ENCODE data around the gene AMMECR1. TPM values are rescaled to one million over a fixed set of nuclear protein-coding genes. Genes with fewer than 3 reads are reported as not detected.
A peak's percentile ranks its signal among the peaks of the same experiment; 100 is the strongest.

AMMECR1 gene
- total RNA-seq, 1 experiment from 2014 or later = 23.0 TPM

DNA sequence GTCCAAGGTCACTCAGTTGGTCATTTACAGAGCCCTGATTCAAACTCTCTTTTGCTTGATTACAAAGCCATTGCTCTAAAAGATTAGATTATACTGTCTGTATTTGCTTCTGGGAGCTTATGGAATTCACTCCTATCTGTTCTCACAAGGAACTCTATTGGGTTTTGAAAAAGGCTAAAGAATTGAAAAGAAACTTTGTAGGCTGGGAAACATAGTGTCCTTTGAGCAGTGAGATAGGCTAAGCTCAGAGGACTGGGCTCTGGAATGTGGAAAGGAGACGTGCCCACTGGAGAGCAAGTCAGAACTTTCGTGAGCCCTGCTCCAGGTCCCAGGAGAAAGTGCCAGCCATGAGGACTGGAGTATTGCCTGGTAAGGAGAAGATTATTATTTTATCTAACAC lies 40.7 kb upstream of the AMMECR1 start, which contains the start of gene RTL9:
TSS of gene RTL9 (plus strand) at position 301 of the 400 bp plus-strand sequence. CDS start 91,770 bp downstream, outside the sequence.
- Histone ChIP-seq H3K4me1 (no peaks in the 10 kb centered on the region), H3K4me3 (ENCODE audit: low read depth, low read length) (no peak within 1 kb of the TSS), H3K27me3 (replicated peaks; ENCODE audit: control insufficient read depth, insufficient read depth, low read length) (no peaks in the 10 kb centered on the region), H3K36me3 (ENCODE audit: control insufficient read depth, insufficient read depth, low read length) (no peaks in the 10 kb centered on the region), H3K9me3 (no peaks in the 10 kb centered on the region)
- Mint-ChIP-seq H3K27me3 (ENCODE audit: insufficient read depth, unreplicated experiment) (no peaks in the 10 kb centered on the region), H3K36me3 (ENCODE audit: insufficient read depth, unreplicated experiment) (no peaks in the 10 kb centered on the region), H3K27ac (ENCODE audit: unreplicated experiment) (no peak within 1 kb of the TSS), H3K4me1 (ENCODE audit: low read depth, unreplicated experiment) (no peaks in the 10 kb centered on the region), H3K4me3 (ENCODE audit: unreplicated experiment) (no peak within 1 kb of the TSS), H3K9me3 (ENCODE audit: unreplicated experiment) (no peaks in the 10 kb centered on the region)
- intact Hi-C loops (cut with micrococcal nuclease; ENCODE audit: unreplicated experiment) = no loop called here
- ChIA-PET CTCF (no interaction called here), POLR2A (no interaction called here)
- no peak for DNase-seq
- TF ChIP-seq, protein P1, sequence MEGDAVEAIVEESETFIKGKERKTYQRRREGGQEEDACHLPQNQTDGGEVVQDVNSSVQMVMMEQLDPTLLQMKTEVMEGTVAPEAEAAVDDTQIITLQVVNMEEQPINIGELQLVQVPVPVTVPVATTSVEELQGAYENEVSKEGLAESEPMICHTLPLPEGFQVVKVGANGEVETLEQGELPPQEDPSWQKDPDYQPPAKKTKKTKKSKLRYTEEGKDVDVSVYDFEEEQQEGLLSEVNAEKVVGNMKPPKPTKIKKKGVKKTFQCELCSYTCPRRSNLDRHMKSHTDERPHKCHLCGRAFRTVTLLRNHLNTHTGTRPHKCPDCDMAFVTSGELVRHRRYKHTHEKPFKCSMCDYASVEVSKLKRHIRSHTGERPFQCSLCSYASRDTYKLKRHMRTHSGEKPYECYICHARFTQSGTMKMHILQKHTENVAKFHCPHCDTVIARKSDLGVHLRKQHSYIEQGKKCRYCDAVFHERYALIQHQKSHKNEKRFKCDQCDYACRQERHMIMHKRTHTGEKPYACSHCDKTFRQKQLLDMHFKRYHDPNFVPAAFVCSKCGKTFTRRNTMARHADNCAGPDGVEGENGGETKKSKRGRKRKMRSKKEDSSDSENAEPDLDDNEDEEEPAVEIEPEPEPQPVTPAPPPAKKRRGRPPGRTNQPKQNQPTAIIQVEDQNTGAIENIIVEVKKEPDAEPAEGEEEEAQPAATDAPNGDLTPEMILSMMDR (IDR thresholded peaks at IDR 0.05; ENCODE audit: insufficient read depth in 1 of 2, low read depth in 1 of 2, low read length in 1 of 2, severe bottlenecking in 1 of 2, unreplicated experiment in 1 of 2) = no peak
- no TSS peak for BruUV-seq (replicated peaks)

DNA sequence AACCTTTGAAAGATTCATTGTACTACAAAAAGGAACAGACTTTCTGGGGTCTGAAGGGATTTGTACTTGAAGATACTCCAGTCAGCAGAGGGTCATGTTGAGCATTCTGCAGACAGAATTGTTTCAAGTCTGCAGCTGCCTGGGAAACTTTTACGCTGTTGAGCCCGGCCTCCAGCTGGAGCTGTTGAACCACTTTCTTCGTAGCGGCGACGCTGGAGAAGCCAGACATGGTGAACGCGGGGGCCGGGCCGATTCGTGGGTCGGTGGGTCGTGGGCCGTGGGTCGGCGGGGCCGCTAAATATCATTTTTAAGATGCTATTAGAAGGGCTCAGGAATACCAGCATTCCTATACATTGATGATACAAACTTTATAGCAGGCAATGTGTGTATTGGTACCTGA lies 28.8 kb upstream of the AMMECR1 start:
- Mint-ChIP-seq H3K27ac (ENCODE audit: unreplicated experiment) (no peak overlapping the region), H3K36me3 (ENCODE audit: insufficient read depth, unreplicated experiment) (no peaks in the 10 kb centered on the region), H3K27me3 (ENCODE audit: insufficient read depth, unreplicated experiment) (no peaks in the 10 kb centered on the region), H3K4me3 (ENCODE audit: unreplicated experiment) (peak overlapping the region; percentile 29), H3K9me3 (ENCODE audit: unreplicated experiment) (no peaks in the 10 kb centered on the region), H3K4me1 (ENCODE audit: low read depth, unreplicated experiment) (no peaks in the 10 kb centered on the region)
- ChIA-PET CTCF (interaction anchor here (1.5 kb wide), 1 partner anchor 61 kb away, joined by 3 read pairs; no protein-coding TSS in a partner anchor), POLR2A (no interaction called here)
- H3K4me1 ChIP-seq = no peaks in the 10 kb centered on the region
- intact Hi-C loops (cut with micrococcal nuclease; ENCODE audit: unreplicated experiment) = loop anchor here (1.0 kb wide), 1 partner anchor 62 kb away; no protein-coding TSS in a partner anchor
- no TSS peak for BruUV-seq (replicated peaks)
- H3K9me3 ChIP-seq = no peaks in the 10 kb centered on the region
- no peak overlapping the region for H3K4me3 ChIP-seq (ENCODE audit: low read depth, low read length)
- no peaks in the 10 kb centered on the region for H3K27me3 ChIP-seq (replicated peaks; ENCODE audit: control insufficient read depth, insufficient read depth, low read length)
- H3K36me3 ChIP-seq (ENCODE audit: control insufficient read depth, insufficient read depth, low read length) = no peaks in the 10 kb centered on the region
- TF ChIP-seq, protein P1 (IDR thresholded peaks at IDR 0.05; ENCODE audit: insufficient read depth in 1 of 2, low read depth in 1 of 2, low read length in 1 of 2, severe bottlenecking in 1 of 2, unreplicated experiment in 1 of 2) = no peak
- peak; percentile 17 to 32 for DNase-seq

GRCh38 chrX:110341189-110342035 lies 23.5 kb upstream of the AMMECR1 start:
- no peak overlapping the region for H3K4me3 Mint-ChIP-seq (ENCODE audit: unreplicated experiment)
- H3K36me3 ChIP-seq (ENCODE audit: control insufficient read depth, insufficient read depth, low read length) = no peaks in the 10 kb centered on the region
- intact Hi-C loops (cut with micrococcal nuclease; ENCODE audit: unreplicated experiment) = no loop called here
- BruUV-seq (replicated peaks) = no TSS peak
- H3K36me3 Mint-ChIP-seq (ENCODE audit: insufficient read depth, unreplicated experiment) = no peaks in the 10 kb centered on the region
- H3K4me3 ChIP-seq (ENCODE audit: low read depth, low read length) = no peak overlapping the region
- ChIA-PET CTCF (no interaction called here), POLR2A (no interaction called here)
- H3K27ac Mint-ChIP-seq (ENCODE audit: unreplicated experiment) = no peak overlapping the region
- H3K27me3 ChIP-seq (replicated peaks; ENCODE audit: control insufficient read depth, insufficient read depth, low read length) = no peaks in the 10 kb centered on the region
- no peak for DNase-seq
- H3K4me1 Mint-ChIP-seq (ENCODE audit: low read depth, unreplicated experiment) = no peaks in the 10 kb centered on the region
- no peaks in the 10 kb centered on the region for H3K4me1 ChIP-seq
- no peaks in the 10 kb centered on the region for H3K27me3 Mint-ChIP-seq (ENCODE audit: insufficient read depth, unreplicated experiment)
- TF ChIP-seq, protein P1 (IDR thresholded peaks at IDR 0.05; ENCODE audit: insufficient read depth in 1 of 2, low read depth in 1 of 2, low read length in 1 of 2, severe bottlenecking in 1 of 2, unreplicated experiment in 1 of 2) = no peak
- no peaks in the 10 kb centered on the region for H3K9me3 Mint-ChIP-seq (ENCODE audit: unreplicated experiment)
- H3K9me3 ChIP-seq = no peaks in the 10 kb centered on the region
